Measurements from ENCODE around the gene ANXA1.

GRCh38 chr9:73151653-73152542 lies at the start of gene ANXA1:
- TF ChIP-seq POLR2A (IDR thresholded peaks at IDR 0.05) (peak; percentile 95 to 98), CTCF (IDR thresholded peaks at IDR 0.05) (no peak), EP300 (IDR thresholded peaks at IDR 0.05) (no peak), POLR2AphosphoS5 (IDR thresholded peaks at IDR 0.05) (peak; percentile 44 to 95 (median 54))

Data from suprapubic skin (tissue), 4 donors.